Skeletal muscle cell (primary cell): ENCODE measurements around the gene ZCCHC17.

Source experiments
- DNase-seq: peaks from one replicate; pipeline ENCODE4 v3.0.0-alpha.2; 2010; ENCODE audit warnings: low read depth
- H3K4me3 ChIP-seq: 2 replicates; pipeline ENCODE4 v1.5.1; 2011; ENCODE audit warnings: low read depth, mild to moderate bottlenecking, control low read depth, low read length, moderate library complexity

Gene ZCCHC17

DNA sequence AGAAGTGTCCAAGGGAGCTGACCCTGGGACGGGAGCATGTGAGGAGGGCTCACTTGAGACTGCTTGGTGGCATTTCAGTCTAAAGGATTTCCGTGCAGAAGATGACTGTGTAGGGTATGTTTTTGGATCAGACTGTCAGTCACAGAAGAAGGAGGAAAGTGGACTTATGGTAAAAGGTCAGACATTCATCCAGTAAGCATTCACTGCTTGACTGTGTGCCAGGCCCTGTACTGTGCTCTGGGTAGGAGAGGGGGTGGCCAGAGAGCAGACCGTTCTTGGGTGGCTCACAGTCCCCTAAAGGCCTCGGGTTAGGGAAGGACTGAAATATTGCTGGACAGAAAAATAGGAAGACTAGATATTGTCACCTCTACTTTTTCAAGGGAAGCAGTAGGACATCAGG is 114.0 kb downstream of the ZCCHC17 start:
- no peak for DNase-seq
- no peak overlapping the region for H3K4me3 ChIP-seq

DNA sequence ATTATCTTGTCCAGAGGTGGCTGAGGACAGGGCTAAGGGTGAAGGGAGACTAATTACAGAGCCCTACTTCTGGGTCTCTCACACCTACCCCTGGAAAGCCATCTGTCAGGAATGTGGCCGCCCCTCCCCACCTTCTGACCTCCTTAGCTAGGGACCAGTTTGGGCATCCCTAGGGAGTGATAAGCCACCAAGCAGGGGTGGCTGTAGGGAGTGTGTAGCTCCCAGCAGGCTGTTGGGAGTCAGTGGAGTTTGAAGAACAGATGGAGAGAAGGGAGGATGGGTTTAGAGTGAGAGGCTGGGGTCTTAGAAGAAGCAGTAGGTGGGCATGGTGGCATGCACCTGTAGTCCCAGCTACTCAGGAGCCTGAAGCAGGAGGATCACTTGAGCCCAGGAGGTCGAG is 115.4 kb downstream of the ZCCHC17 start:
- H3K4me3 ChIP-seq: no peak overlapping the region
- no peak for DNase-seq

DNA sequence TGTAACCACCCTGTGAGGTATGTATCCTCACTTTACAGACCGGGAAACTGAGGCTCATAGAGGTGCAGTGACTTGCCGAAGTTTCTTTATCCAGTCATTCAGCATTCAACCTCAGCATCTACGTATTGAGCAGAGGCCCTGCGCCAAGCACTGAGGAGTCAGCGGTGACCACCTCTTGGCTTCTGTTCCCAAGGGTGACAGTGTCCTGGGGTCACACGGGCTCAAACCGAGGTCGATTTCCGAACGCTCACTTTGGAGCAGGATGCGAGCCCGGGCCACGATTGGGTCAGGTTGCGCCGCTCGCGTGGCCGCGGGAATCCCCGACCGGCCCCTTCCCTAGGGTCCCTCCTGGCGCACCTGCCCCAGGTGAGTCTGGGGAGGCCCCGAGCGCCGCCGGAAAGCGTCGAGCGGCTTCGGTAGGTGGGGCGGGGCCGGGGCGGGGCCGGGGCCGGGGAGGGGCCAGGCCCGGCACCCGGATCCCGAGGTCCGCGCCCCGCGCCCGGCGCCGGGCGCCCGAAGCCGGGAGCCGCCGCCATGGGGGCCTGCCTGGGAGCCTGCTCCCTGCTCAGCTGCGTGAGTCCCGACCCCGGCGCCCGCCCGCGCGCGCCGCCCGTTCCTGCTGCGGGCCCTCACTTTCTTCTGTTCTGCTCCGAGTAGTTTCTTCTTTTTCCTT is 116.0 kb downstream of the ZCCHC17 start, which contains the start of gene SERINC2:
Gene SERINC2 (plus strand): TSS at position 482 of the 673 bp plus-strand sequence. CDS start 53 bp downstream, at position 535.
- DNase-seq: no peak
- H3K4me3 ChIP-seq: peak within 1 kb of the TSS; percentile 69

DNA sequence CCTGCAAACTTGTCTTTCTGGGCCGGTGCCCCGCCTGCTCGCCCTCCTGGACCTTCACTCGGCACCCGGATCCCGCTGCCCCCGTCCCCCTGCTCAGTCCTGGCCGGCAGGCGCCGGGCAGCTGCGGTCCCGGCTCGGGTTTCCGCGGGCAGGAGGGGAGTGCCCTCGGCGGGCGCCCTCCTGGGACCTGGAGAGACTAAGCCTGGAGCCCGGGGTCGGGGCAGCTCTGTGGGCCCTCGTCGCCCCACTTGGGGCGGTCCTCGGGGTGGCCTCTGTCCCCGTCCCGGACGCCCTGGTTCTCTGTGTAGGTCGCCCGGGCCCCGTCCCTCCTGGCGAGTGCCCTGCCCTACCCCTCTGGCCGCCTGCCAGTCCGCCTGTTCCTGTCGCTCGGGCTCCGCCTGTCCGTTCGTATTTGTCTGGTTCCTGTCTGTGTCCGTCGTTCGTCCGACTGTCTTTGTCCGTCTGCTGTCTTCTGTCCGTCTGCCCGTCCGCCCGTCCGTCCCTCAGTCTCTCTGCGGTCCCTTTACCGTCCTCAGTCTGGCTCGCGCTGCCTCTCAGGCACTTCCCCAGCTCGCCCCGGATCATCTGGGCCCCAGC is 116.7 kb downstream of the ZCCHC17 start:
- H3K4me3 ChIP-seq: peak overlapping the region; percentile 69
- DNase-seq: no peak
